Tibial artery (tissue), 4 donors: ENCODE results near the gene NID1.
"Not testable (repeated sequence)": the region's sequence is repeated elsewhere in the genome, so short reads cannot be mapped to it uniquely, and the experiment has no call there.

Source experiments
- DNase-seq, 2 donors: peaks; one replicate each; pipeline ENCODE4 v3.0.0-alpha.2; 2019
- H3K27ac ChIP-seq, 2 donors: fragments of 200-600 bp; sonication (generic) in 1 of 2; 1 replicate in 1 of 2; 2 replicates in 1 of 2; pipeline ENCODE4 v1.5.1; 2018 to 2019; ENCODE audit warnings: mild to moderate bottlenecking in 1 of 2
- H3K27me3 ChIP-seq, 2 donors: fragments of 200-600 bp; sonication (generic) in 1 of 2; one replicate each; pipeline versions ENCODE4 v1.5.1 to v1.6.0; 2016 to 2019
- H3K36me3 ChIP-seq, 3 donors: fragments of 200-600 bp; sonication (generic) in 2 of 3; one replicate each; pipeline ENCODE4 v1.5.1; 2016 to 2019; ENCODE audit warnings: mild to moderate bottlenecking in 2 of 3
- H3K4me1 ChIP-seq, 4 donors: fragments of 200-600 bp; sonication (generic) in 2 of 4; 1 replicate in 3 of 4; 2 replicates in 1 of 4; pipeline ENCODE4 v1.5.1; 2016 to 2019
- H3K4me3 ChIP-seq, 2 donors: fragments of 200-600 bp; sonication (generic) in 1 of 2; 1 replicate in 1 of 2; 2 replicates in 1 of 2; pipeline ENCODE4 v1.5.1; 2018 to 2019; ENCODE audit warnings: mild to moderate bottlenecking in 2 of 2
- H3K9me3 ChIP-seq, 3 donors: fragments of 200-600 bp; sonication (generic) in 1 of 3; one replicate each; pipeline ENCODE4 v1.5.1; 2016 to 2019
- intact Hi-C: fragments of 100-400 bp; cut with DNase I; formaldehyde crosslinking; loops from one replicate; pipeline ENCODE4 v1.15.0; 2023; ENCODE audit warnings: low total_unique reads
- TF ChIP-seq, protein P1 (sequence below), 2 experiments: fragments of 200-600 bp in 1 of 2; fragments of 450-650 bp in 1 of 2; IDR thresholded peaks; one replicate each; pipeline ENCODE4 v1.5.1; 2017 to 2019; ENCODE audit warnings: antibody characterized with exemption in 2 of 2, mild to moderate bottlenecking in 1 of 2, moderate library complexity in 1 of 2

The NID1 gene

GRCh38 chr1:235979716-235980333 is 85.1 kb downstream of the NID1 start:
- intact Hi-C loops, result loop anchor here (10.0 kb wide), 1 partner anchor 65 kb away; no protein-coding TSS in a partner anchor
- no peaks in the 10 kb centered on the region for H3K27me3 ChIP-seq
- TF ChIP-seq, protein P1, sequence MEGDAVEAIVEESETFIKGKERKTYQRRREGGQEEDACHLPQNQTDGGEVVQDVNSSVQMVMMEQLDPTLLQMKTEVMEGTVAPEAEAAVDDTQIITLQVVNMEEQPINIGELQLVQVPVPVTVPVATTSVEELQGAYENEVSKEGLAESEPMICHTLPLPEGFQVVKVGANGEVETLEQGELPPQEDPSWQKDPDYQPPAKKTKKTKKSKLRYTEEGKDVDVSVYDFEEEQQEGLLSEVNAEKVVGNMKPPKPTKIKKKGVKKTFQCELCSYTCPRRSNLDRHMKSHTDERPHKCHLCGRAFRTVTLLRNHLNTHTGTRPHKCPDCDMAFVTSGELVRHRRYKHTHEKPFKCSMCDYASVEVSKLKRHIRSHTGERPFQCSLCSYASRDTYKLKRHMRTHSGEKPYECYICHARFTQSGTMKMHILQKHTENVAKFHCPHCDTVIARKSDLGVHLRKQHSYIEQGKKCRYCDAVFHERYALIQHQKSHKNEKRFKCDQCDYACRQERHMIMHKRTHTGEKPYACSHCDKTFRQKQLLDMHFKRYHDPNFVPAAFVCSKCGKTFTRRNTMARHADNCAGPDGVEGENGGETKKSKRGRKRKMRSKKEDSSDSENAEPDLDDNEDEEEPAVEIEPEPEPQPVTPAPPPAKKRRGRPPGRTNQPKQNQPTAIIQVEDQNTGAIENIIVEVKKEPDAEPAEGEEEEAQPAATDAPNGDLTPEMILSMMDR (IDR thresholded peaks at IDR 0.05), result no peak
- no peak overlapping the region for H3K27ac ChIP-seq
- no peaks in the 10 kb centered on the region for H3K9me3 ChIP-seq
- H3K36me3 ChIP-seq, result peaks cover 52 to 77% (median 56%) of the 10 kb centered on the region in 3 donors
- no peak for DNase-seq
- H3K4me1 ChIP-seq, result peaks cover 0 to 39% (median 18%) of the 10 kb centered on the region in 4 donors
- no peak overlapping the region for H3K4me3 ChIP-seq

DNA sequence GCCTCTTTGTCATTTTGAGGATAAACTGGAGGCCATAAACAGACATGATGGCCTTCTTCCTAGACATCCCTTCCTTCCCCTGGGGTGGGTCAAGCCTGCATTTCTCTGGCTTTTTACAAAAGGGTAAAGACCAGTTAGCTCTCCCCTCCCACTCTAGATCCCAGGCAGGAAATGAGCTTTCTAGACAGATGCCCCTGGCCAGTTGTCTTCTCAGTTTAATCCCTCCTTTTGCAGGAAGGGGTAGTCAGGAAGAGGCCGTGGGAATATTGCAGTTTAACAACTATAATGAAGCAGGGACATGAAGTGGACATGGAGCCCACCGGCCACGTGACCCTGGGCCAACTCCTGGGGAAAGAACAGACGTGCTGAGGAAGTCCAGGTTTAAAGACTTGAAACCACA is 85.7 kb downstream of the NID1 start:
- TF ChIP-seq, protein P1 (IDR thresholded peaks at IDR 0.05), result no peak
- peaks cover 52 to 77% (median 56%) of the 10 kb centered on the region in 3 donors for H3K36me3 ChIP-seq
- no peak for DNase-seq
- no peak overlapping the region for H3K4me3 ChIP-seq
- intact Hi-C loops, result loop anchor here (10.0 kb wide), 1 partner anchor 64 kb away; no protein-coding TSS in a partner anchor
- H3K27ac ChIP-seq, result no peak overlapping the region
- H3K27me3 ChIP-seq, result no peaks in the 10 kb centered on the region
- H3K9me3 ChIP-seq, result no peaks in the 10 kb centered on the region
- peaks cover 0 to 33% (median 15%) of the 10 kb centered on the region in 4 donors for H3K4me1 ChIP-seq

DNA sequence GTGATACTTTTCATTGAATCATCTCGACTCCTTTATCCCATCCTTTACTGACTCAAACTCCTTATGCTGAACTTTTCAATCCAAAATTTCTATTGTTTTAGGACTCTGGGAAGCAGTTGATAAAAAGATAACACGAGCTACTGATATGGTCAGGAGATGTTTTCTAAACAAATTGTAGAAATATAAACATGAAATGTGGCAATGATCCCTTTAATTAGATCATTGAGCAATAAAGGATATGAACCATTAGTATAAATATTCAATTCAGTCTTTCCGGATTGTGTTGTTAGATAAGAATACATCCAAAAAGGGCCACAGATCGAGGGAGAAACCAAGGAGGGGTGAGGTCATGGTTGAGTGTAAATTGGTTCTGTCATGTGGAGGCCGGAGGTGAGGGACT is 88.4 kb downstream of the NID1 start:
- Histone ChIP-seq H3K27me3 (no peaks in the 10 kb centered on the region), H3K4me3 (no peak overlapping the region), H3K9me3 (no peaks in the 10 kb centered on the region), H3K36me3 (peaks cover 51 to 63% (median 55%) of the 10 kb centered on the region in 3 donors), H3K27ac (peak overlapping the region in 1 of 2 donors; percentile 0), H3K4me1 (peaks cover 0 to 24% (median 9%) of the 10 kb centered on the region in 4 donors)
- no peak for DNase-seq
- intact Hi-C loops, result loop anchor here (10.0 kb wide), 1 partner anchor 62 kb away; no protein-coding TSS in a partner anchor
- TF ChIP-seq, protein P1 (IDR thresholded peaks at IDR 0.05), result no peak

DNA sequence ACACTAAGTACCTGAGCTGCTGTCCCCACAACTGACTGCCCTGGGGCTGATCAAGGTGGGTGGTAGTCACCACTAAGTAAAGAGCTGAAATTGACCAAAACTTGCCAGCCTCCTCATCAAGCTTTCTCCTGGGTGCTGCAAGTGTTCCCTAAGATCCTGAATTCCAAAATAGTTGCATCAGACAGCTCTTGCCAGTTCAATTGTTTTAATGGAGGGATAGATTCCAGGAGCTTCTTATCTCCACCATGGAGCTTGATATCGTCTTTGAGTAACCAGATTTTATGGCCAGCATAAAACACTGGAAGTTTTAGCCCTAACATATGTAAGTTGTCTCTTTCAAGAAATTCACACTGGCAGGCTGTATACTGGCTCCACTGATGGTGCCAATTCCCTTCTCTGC is 90.3 kb downstream of the NID1 start:
- TF ChIP-seq, protein P1 (IDR thresholded peaks at IDR 0.05), result no peak
- Histone ChIP-seq H3K9me3 (no peaks in the 10 kb centered on the region), H3K4me1 (peaks cover 0 to 24% (median 14%) of the 10 kb centered on the region in 4 donors), H3K36me3 (peaks cover 32 to 44% (median 36%) of the 10 kb centered on the region in 3 donors), H3K27ac (peak overlapping the region in 1 of 2 donors; percentile 93), H3K4me3 (no peak overlapping the region), H3K27me3 (no peaks in the 10 kb centered on the region)
- no peak for DNase-seq
- intact Hi-C loops, result loop anchor here (10.0 kb wide), 1 partner anchor 60 kb away; no protein-coding TSS in a partner anchor

DNA sequence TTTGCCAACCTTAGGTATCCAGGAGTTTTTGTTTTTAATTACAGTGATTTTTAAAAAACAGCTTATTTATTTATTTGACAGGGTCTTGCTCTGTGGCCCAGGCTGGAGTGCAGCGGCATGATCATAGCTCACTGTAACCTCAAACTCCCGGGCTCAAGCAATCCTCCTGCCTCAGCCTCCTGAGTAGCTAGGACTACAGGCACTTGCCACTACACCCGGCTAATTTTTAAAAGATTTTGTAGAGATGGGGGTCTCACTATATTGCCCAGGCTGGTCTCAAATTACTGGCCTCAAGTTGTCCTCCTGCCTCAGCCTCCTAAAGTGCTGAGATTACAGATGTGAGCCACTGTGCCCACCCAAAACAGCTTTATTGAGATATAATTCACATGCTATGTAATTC is 92.2 kb downstream of the NID1 start:
- H3K27me3 ChIP-seq, H3K9me3 ChIP-seq, DNase-seq: not testable (repeated sequence)
- Histone ChIP-seq H3K27ac (peak overlapping the region; percentile 92 to 93), H3K4me1 (peaks cover 0 to 24% (median 14%) of the 10 kb centered on the region in 4 donors), H3K4me3 (peak overlapping the region; percentile 42 to 49), H3K36me3 (peaks cover 13 to 25% (median 17%) of the 10 kb centered on the region in 3 donors)
- intact Hi-C loops, result loop anchor here (10.0 kb wide), 1 partner anchor 58 kb away; no protein-coding TSS in a partner anchor

GRCh38 chr1:235972311-235972689 is 92.6 kb downstream of the NID1 start:
- DNase-seq, result no peak
- TF ChIP-seq, protein P1 (IDR thresholded peaks at IDR 0.05), result no peak
- H3K36me3 ChIP-seq, result peaks cover 9 to 21% (median 13%) of the 10 kb centered on the region in 3 donors
- H3K4me1 ChIP-seq, result peaks cover 0 to 24% (median 14%) of the 10 kb centered on the region in 4 donors
- peak overlapping the region; percentile 92 to 93 for H3K27ac ChIP-seq
- intact Hi-C loops, result loop anchor here (10.0 kb wide), 1 partner anchor 57 kb away; no protein-coding TSS in a partner anchor
- H3K27me3 ChIP-seq, result no peaks in the 10 kb centered on the region
- H3K9me3 ChIP-seq, result no peaks in the 10 kb centered on the region
- H3K4me3 ChIP-seq, result peak overlapping the region; percentile 42 to 49
